ENCODE data around the gene TCFL5.

Gene TCFL5

DNA sequence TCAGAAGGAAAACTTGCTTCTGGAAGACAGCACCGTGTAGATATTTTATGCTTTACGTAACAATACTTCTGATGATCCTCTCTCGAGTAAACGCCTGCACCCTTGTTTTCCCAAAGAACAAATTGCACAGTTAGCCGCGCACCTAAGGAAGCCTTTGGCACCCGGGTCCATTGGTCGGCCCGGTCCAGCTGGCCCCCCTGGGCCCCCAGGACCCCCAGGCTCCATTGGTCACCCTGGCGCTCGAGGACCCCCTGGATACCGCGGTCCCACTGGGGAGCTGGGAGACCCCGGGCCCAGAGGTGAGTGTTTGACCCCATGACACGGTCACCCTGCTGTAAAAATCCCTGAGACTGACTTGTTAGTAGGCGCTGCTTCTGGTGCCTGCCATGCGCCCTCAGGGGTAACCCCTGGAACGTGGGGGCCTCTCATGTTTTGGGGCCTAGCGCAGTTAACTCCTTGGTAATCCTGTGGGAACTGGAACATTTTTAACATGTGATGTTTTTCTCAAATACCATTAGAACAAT, 24.6 kb downstream of the TCFL5 start:
- Histone ChIP-seq H3K9ac (ENCODE audit: low read depth, low read length) (no peak overlapping the region), H3K27ac (ENCODE audit: low read length) (no peak overlapping the region), H3K4me2 (ENCODE audit: insufficient read depth, low read length) (no peak overlapping the region), H3K4me3 (ENCODE audit: low read depth in 1 of 2, low read length in 2 of 2) (no peak overlapping the region), H3K27me3 (ENCODE audit: insufficient read depth, low read length, poor library complexity) (no peaks in the 10 kb centered on the region), H2AFZ (ENCODE audit: low read depth, low read length) (no peak overlapping the region), H3K79me2 (ENCODE audit: insufficient read depth, low read length) (no peaks in the 10 kb centered on the region), H3K4me1 (ENCODE audit: insufficient read depth, low read length) (peaks cover 11% of the 10 kb centered on the region), H3K9me3 (ENCODE audit: insufficient read depth, low read length, severe bottlenecking) (no peaks in the 10 kb centered on the region), H4K20me1 (ENCODE audit: insufficient read depth, low read length) (no peaks in the 10 kb centered on the region), H3K36me3 (ENCODE audit: insufficient read depth, low read length) (no peaks in the 10 kb centered on the region; the same call in 1 of the 2 replicates)
- TF ChIP-seq EZH2 (IDR thresholded peaks at IDR 0.05; ENCODE audit: borderline replicate concordance, low read depth, low read length, severe bottlenecking) = no peak
- TF ChIP-seq, protein P1, sequence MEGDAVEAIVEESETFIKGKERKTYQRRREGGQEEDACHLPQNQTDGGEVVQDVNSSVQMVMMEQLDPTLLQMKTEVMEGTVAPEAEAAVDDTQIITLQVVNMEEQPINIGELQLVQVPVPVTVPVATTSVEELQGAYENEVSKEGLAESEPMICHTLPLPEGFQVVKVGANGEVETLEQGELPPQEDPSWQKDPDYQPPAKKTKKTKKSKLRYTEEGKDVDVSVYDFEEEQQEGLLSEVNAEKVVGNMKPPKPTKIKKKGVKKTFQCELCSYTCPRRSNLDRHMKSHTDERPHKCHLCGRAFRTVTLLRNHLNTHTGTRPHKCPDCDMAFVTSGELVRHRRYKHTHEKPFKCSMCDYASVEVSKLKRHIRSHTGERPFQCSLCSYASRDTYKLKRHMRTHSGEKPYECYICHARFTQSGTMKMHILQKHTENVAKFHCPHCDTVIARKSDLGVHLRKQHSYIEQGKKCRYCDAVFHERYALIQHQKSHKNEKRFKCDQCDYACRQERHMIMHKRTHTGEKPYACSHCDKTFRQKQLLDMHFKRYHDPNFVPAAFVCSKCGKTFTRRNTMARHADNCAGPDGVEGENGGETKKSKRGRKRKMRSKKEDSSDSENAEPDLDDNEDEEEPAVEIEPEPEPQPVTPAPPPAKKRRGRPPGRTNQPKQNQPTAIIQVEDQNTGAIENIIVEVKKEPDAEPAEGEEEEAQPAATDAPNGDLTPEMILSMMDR (IDR thresholded peaks at IDR 0.05; ENCODE audit: borderline replicate concordance, extremely low read depth, low read length, poor library complexity, severe bottlenecking) = no peak
- ATAC-seq (ENCODE audit: insufficient read depth, low read depth) (no peak), DNase-seq (no peak)

DNA sequence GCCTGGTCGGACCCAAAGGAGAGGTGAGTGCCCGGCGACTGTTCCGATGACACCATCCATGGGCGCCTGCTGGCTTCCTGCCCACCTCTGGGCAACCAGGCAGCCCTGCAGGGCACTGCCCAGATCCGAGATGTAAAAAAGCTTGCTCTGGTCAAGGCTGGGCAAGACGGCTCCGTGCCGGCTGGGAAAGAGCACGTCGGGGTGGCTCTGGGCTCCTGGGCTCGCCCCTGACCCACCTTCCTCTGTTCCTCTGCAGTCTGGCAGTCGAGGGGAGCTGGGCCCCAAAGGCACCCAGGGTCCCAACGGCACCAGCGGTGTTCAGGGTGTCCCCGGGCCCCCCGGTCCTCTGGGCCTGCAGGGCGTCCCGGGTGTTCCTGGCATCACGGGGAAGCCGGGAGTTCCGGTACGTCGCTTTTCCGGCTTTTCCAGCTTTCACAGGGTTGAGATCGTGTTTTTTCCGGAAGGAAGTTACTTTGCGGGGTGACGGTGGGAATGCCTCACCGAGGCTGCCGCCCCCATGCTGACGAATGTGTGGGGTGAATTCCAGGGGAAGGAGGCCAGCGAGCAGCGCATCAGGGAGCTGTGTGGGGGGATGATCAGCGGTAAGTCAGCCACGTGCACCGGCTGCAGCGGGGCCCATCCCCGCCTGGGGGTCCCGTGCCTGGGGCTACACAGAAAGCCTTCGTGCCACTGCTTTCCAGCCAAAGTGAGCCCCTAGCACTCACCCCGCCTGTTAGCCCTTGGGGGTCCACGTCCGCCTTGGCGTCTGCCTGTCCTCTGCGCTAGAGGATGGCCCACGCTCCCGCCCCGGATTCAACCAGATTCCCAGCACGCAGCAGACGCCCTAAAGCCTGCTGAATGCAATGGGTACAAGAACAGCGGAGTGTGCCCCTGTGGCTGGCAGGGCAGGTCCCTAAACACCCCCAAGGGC, 25.4 kb downstream of the TCFL5 start:
- TF ChIP-seq EZH2 (IDR thresholded peaks at IDR 0.05; ENCODE audit: borderline replicate concordance, low read depth, low read length, severe bottlenecking) = no peak
- TF ChIP-seq, protein P1 (IDR thresholded peaks at IDR 0.05; ENCODE audit: borderline replicate concordance, extremely low read depth, low read length, poor library complexity, severe bottlenecking) = no peak
- no peaks in the 10 kb centered on the region for H3K9me3 ChIP-seq (ENCODE audit: insufficient read depth, low read length, severe bottlenecking)
- DNase-seq (no peak), ATAC-seq (ENCODE audit: insufficient read depth, low read depth) (no peak)
- H4K20me1 ChIP-seq (ENCODE audit: insufficient read depth, low read length) = no peaks in the 10 kb centered on the region
- H3K79me2 ChIP-seq (ENCODE audit: insufficient read depth, low read length) = no peaks in the 10 kb centered on the region
- no peak overlapping the region for H3K4me2 ChIP-seq (ENCODE audit: insufficient read depth, low read length)
- H2AFZ ChIP-seq (ENCODE audit: low read depth, low read length) = no peak overlapping the region
- no peak overlapping the region for H3K9ac ChIP-seq (ENCODE audit: low read depth, low read length)
- H3K4me3 ChIP-seq (ENCODE audit: low read depth in 1 of 2, low read length in 2 of 2) = no peak overlapping the region
- H3K27me3 ChIP-seq (ENCODE audit: insufficient read depth, low read length, poor library complexity) = no peaks in the 10 kb centered on the region
- H3K27ac ChIP-seq (ENCODE audit: low read length) = no peak overlapping the region
- H3K36me3 ChIP-seq (ENCODE audit: insufficient read depth, low read length) = no peaks in the 10 kb centered on the region
- H3K4me1 ChIP-seq (ENCODE audit: insufficient read depth, low read length) = peaks cover 14% of the 10 kb centered on the region

DNA sequence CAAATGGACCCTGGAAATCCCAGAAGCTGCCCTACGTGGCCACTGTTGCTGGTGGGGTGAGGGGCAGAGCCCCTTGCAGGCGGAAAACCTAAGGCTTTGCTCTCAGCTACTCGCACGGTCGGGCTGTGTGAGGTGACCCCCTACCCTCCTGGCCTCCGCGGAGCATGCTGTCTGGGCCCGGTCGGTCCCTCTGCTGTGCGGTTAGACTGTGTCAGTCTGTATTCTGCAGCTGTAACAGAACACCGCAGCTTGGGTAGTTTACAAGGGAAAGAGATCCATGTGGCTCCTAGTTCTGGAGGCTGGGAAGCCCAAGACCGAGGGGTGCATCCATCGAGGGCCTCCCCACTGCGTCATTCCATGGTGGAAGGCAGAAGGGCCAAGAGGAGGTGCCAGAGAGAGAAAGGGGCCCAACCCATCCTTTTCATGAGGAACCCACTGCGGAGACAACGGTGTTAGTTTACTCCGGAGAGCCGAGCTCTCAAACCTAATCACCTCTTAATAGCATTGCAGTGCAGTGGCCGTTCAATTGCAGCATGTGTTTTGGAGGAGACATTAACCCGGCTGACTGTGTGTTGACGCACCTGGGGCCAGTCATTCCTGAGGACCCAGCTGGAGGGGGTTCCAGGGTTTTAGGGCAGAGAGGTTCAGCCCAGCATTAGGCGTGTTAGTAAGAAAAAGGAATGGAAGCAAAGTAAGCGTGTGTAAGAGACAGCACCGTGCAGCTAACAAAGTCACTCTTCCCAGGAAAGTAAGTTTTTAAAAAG, 26.5 kb downstream of the TCFL5 start:
- DNase-seq (no peak), ATAC-seq (ENCODE audit: insufficient read depth, low read depth) (no peak)
- Histone ChIP-seq H3K27ac (ENCODE audit: low read length) (no peak overlapping the region), H3K9ac (ENCODE audit: low read depth, low read length) (no peak overlapping the region), H3K36me3 (ENCODE audit: insufficient read depth, low read length) (no peaks in the 10 kb centered on the region), H4K20me1 (ENCODE audit: insufficient read depth, low read length) (no peaks in the 10 kb centered on the region), H3K9me3 (ENCODE audit: insufficient read depth, low read length, severe bottlenecking) (no peaks in the 10 kb centered on the region), H3K4me3 (ENCODE audit: low read depth in 1 of 2, low read length in 2 of 2) (no peak overlapping the region), H2AFZ (ENCODE audit: low read depth, low read length) (no peak overlapping the region), H3K4me1 (ENCODE audit: insufficient read depth, low read length) (peaks cover 14% of the 10 kb centered on the region), H3K27me3 (ENCODE audit: insufficient read depth, low read length, poor library complexity) (no peaks in the 10 kb centered on the region), H3K79me2 (ENCODE audit: insufficient read depth, low read length) (no peaks in the 10 kb centered on the region), H3K4me2 (ENCODE audit: insufficient read depth, low read length) (no peak overlapping the region)
- TF ChIP-seq EZH2 (IDR thresholded peaks at IDR 0.05; ENCODE audit: borderline replicate concordance, low read depth, low read length, severe bottlenecking) = no peak
- TF ChIP-seq, protein P1 (IDR thresholded peaks at IDR 0.05; ENCODE audit: borderline replicate concordance, extremely low read depth, low read length, poor library complexity, severe bottlenecking) = no peak

Data from DND-41 (cell line).